Sigmoid colon (tissue), 7 donors: ENCODE measurements around the gene SKA2. TPM values are rescaled to one million over a fixed set of nuclear protein-coding genes. Genes with fewer than 3 reads are reported as not detected.

Experiments used
- DNase-seq: peaks from one replicate; pipeline ENCODE4 v3.0.0-alpha.2; 2019
- H3K27ac ChIP-seq, 4 donors: fragments of 200-600 bp; sonication (generic); one replicate each; pipeline ENCODE4 v1.5.1; 2016 to 2019; ENCODE audit warnings: mild to moderate bottlenecking in 1 of 4
- H3K27me3 ChIP-seq, 3 donors: fragments of 200-600 bp; sonication (generic); one replicate each; pipeline ENCODE4 v1.5.1; 2019; ENCODE audit warnings: mild to moderate bottlenecking in 1 of 3
- H3K36me3 ChIP-seq, 4 donors: fragments of 200-600 bp; sonication (generic); one replicate each; pipeline ENCODE4 v1.5.1; 2016 to 2019
- H3K4me1 ChIP-seq, 4 donors: fragments of 200-600 bp; sonication (generic); one replicate each; pipeline ENCODE4 v1.5.1; 2017 to 2019
- H3K4me3 ChIP-seq, 4 donors: fragments of 200-600 bp; sonication (generic); one replicate each; pipeline ENCODE4 v1.5.1; 2017 to 2019; ENCODE audit warnings: mild to moderate bottlenecking in 2 of 4, moderate library complexity in 1 of 4
- H3K9me3 ChIP-seq, 4 donors: fragments of 200-600 bp in 3 of 4; sonication (generic) in 3 of 4; one replicate each; pipeline versions ENCODE4 v1.5.1 to v1.6.1; 2013 to 2019
- CTCF ChIP-seq, 4 experiments: fragments of 450-650 bp in 3 of 4; fragments of 200-600 bp in 1 of 4; IDR thresholded peaks; one replicate each; pipeline ENCODE4 v1.5.1; 2016 to 2019; ENCODE audit warnings: antibody characterized with exemption in 4 of 4, mild to moderate bottlenecking in 3 of 4, moderate library complexity in 2 of 4
- EP300 ChIP-seq, 4 donors: sonication (generic); formaldehyde crosslinking; IDR thresholded peaks; one replicate each; pipeline ENCODE4 v1.6.1; 2017; ENCODE audit warnings: antibody characterized with exemption in 4 of 4
- POLR2A ChIP-seq, 2 donors: fragments of 450-650 bp; IDR thresholded peaks; one replicate each; pipeline ENCODE4 v1.6.1; 2016; ENCODE audit warnings: antibody characterized with exemption in 2 of 2, mild to moderate bottlenecking in 2 of 2, moderate library complexity in 2 of 2
- POLR2AphosphoS5 ChIP-seq, 4 donors: sonication (generic); formaldehyde crosslinking; IDR thresholded peaks; one replicate each; pipeline ENCODE4 v1.6.1; 2017; ENCODE audit warnings: antibody characterized with exemption in 4 of 4
- WGBS, 2 donors: extraction: QIAGEN DNeasy Blood & Tissue Kit; methylation state at CpG; one replicate each; pipeline ENCODE4 v1.1.7; 2013; 5-methylcytosine and 5-hydroxymethylcytosine counted together
- intact Hi-C: fragments of 100-400 bp; cut with DNase I; formaldehyde crosslinking; loops from one replicate; pipeline ENCODE4 v1.15.1; 2023
- polyA plus RNA-seq, 3 donors: library from polyadenylated mRNA; stranded (reverse); fragments of 200-250 nt; gene quantifications; one replicate each; pipeline ENCODE4 v1.2.3, GENCODE V29; 2013
- total RNA-seq, 4 donors: library from RNA; depleted of rRNA; stranded (reverse); fragments of >200 nt; gene quantifications; one replicate each; pipeline ENCODE4 v1.1.0, GENCODE V29; 2016
- donor health status: healthy with polysubstance abuse.
- donor health status: Bipolar disorder and iron deficiency.
- donor health status: healthy.

SKA2 gene
- total and polyA plus RNA-seq, 7 donors: 19.2 to 49.6 (median 40.7) TPM

- no peak for TF ChIP-seq POLR2AphosphoS5 (IDR thresholded peaks at IDR 0.05)
- TF ChIP-seq POLR2A (IDR thresholded peaks at IDR 0.05): no peak
- TF ChIP-seq CTCF (IDR thresholded peaks at IDR 0.05): no peak
- TF ChIP-seq EP300 (IDR thresholded peaks at IDR 0.05): no peak
- peak within 1 kb of the TSS; percentile 81 to 92 (median 88) for H3K27ac ChIP-seq
- WGBS, 2 donors: 0% methylated on average over 25 of the region's 25 CpGs
- intact Hi-C loops: loop anchor here (5.0 kb wide), 1 partner anchor 57 kb away; the partner anchor contains the start of gene SMG8
- no peaks in the 10 kb centered on the region for H3K36me3 ChIP-seq
- peak; percentile 98 for DNase-seq
- H3K4me3 ChIP-seq: peak within 1 kb of the TSS; percentile 59 to 81 (median 70)
- peaks cover 0 to 25% (median 19%) of the 10 kb centered on the region in 4 donors for H3K4me1 ChIP-seq
- H3K27me3 ChIP-seq: no peaks in the 10 kb centered on the region
- no peaks in the 10 kb centered on the region for H3K9me3 ChIP-seq
Observed at GRCh38 chr17:59155439-59156177, 622 bp upstream of the SKA2 start, which contains the start of gene PRR11. Gene PRR11, plus strand, starts transcription at chr17:59155746. Its CDS starts 14,007 bp downstream, at chr17:59169753.

- Histone ChIP-seq H3K4me1 (peaks cover 0 to 25% (median 19%) of the 10 kb centered on the region in 4 donors), H3K9me3 (no peaks in the 10 kb centered on the region), H3K27me3 (no peaks in the 10 kb centered on the region), H3K4me3 (peak overlapping the region; percentile 59 to 81 (median 70)), H3K27ac (peak overlapping the region; percentile 81 to 92 (median 88)), H3K36me3 (no peaks in the 10 kb centered on the region)
- intact Hi-C loops: loop anchor here (1.0 to 5.0 kb wide), 2 partner anchors 48 to 637 kb away; partner anchors contain the start of gene TRIM37
- TF ChIP-seq POLR2A (IDR thresholded peaks at IDR 0.05) (no peak), POLR2AphosphoS5 (IDR thresholded peaks at IDR 0.05) (no peak), CTCF (IDR thresholded peaks at IDR 0.05) (no peak), EP300 (IDR thresholded peaks at IDR 0.05) (no peak)
- 0% methylated on average over 25 of the region's 25 CpGs for WGBS, 2 donors
- DNase-seq: peak; percentile 70
Observed at GRCh38 chr17:59154292-59154720, 680 bp downstream of the SKA2 start.

- peak overlapping the region in 2 of 4 donors; percentile 85 to 90 for H3K27ac ChIP-seq
- TF ChIP-seq CTCF (IDR thresholded peaks at IDR 0.05): no peak
- no peak for TF ChIP-seq POLR2AphosphoS5 (IDR thresholded peaks at IDR 0.05)
- TF ChIP-seq POLR2A (IDR thresholded peaks at IDR 0.05): no peak
- TF ChIP-seq EP300 (IDR thresholded peaks at IDR 0.05): no peak
- H3K4me1 ChIP-seq: peaks cover 0 to 25% (median 19%) of the 10 kb centered on the region in 4 donors
- no peaks in the 10 kb centered on the region for H3K36me3 ChIP-seq
- intact Hi-C loops: loop anchor here (5.0 kb wide), 1 partner anchor 636 kb away; no protein-coding TSS in a partner anchor
- no peak for DNase-seq
- WGBS, 2 donors: 64 to 91% methylated on average over 1 of the region's 1 CpG
- no peak overlapping the region for H3K4me3 ChIP-seq
- no peaks in the 10 kb centered on the region for H3K27me3 ChIP-seq
- H3K9me3 ChIP-seq: no peaks in the 10 kb centered on the region
Observed at GRCh38 chr17:59152925-59153324, 2.1 kb downstream of the SKA2 start.

GRCh38 chr17:59151591-59151990 is 3.4 kb downstream of the SKA2 start:
- TF ChIP-seq EP300 (IDR thresholded peaks at IDR 0.05): no peak
- TF ChIP-seq CTCF (IDR thresholded peaks at IDR 0.05): no peak
- no peak for TF ChIP-seq POLR2AphosphoS5 (IDR thresholded peaks at IDR 0.05)
- TF ChIP-seq POLR2A (IDR thresholded peaks at IDR 0.05): no peak
- intact Hi-C loops: loop anchor here (5.0 kb wide), 1 partner anchor 634 kb away; no protein-coding TSS in a partner anchor
- no peak for DNase-seq
- Histone ChIP-seq H3K27me3 (no peaks in the 10 kb centered on the region), H3K4me3 (no peak overlapping the region), H3K9me3 (no peaks in the 10 kb centered on the region), H3K36me3 (no peaks in the 10 kb centered on the region), H3K27ac (peak overlapping the region in 1 of 4 donors; percentile 9), H3K4me1 (peaks cover 0 to 25% (median 19%) of the 10 kb centered on the region in 4 donors)
- 71 to 92% methylated on average over 1 of the region's 1 CpG for WGBS, 2 donors
